Erythroblast (primary cell): ENCODE measurements around the gene DOCK3.

ENCODE experiments used
- DNase-seq, 2 experiments: peaks; one replicate each; lab custom pipeline; 2025; lab: John Stamatoyannopoulos, UW
- GATA1 ChIP-seq: IDR thresholded peaks from 2 replicates; pipeline ENCODE4 v1.6.1; 2011; ENCODE audit warnings: low read depth, mild to moderate bottlenecking, control low read depth, low read length, moderate library complexity
- POLR2A ChIP-seq: IDR thresholded peaks from 2 replicates; pipeline ENCODE4 v1.6.1; 2011; ENCODE audit warnings: mild to moderate bottlenecking, low read length

Gene DOCK3

GRCh38 chr3:51382076-51382745 is 707.5 kb downstream of the DOCK3 start:
- no peak for DNase-seq
- TF ChIP-seq POLR2A (no peak), GATA1 (no peak)

GRCh38 chr3:51382947-51383578 is 708.3 kb downstream of the DOCK3 start:
- TF ChIP-seq GATA1, result no peak
- no peak for TF ChIP-seq POLR2A
- no peak for DNase-seq

- no peak for TF ChIP-seq POLR2A
- no peak for TF ChIP-seq GATA1
- DNase-seq, result peak; percentile 63 to 66
These were observed 709.5 kb downstream of the DOCK3 start for GRCh38 chr3:51384055-51384725.

- TF ChIP-seq POLR2A, result peak; percentile 84
- no peak for TF ChIP-seq GATA1
- DNase-seq, result peak; percentile 98 to 99
These were observed 710.2 kb downstream of the DOCK3 start, which contains the start of gene MANF for GRCh38 chr3:51384726-51385473. Gene MANF, plus strand, starts transcription at chr3:51385291. Its CDS starts 52 bp downstream, at chr3:51385343.

GRCh38 chr3:51385621-51386091 is 710.9 kb downstream of the DOCK3 start:
- DNase-seq, result peak in 1 of 2 experiments; percentile 43

GRCh38 chr3:51386159-51386851 is 711.6 kb downstream of the DOCK3 start:
- TF ChIP-seq POLR2A (no peak), GATA1 (no peak)
- DNase-seq, result peak; percentile 29 to 42

More at GRCh38 chr3:51385621-51386091, 710.9 kb downstream of the DOCK3 start:
- TF ChIP-seq GATA1 (no peak), POLR2A (no peak)

- no peak for TF ChIP-seq POLR2A
- no peak for TF ChIP-seq GATA1
- no peak for DNase-seq
These were observed 712.1 kb downstream of the DOCK3 start for GRCh38 chr3:51386852-51387229.

GRCh38 chr3:51387281-51387680 is 712.6 kb downstream of the DOCK3 start:
- DNase-seq, result peak; percentile 76 to 81

GRCh38 chr3:51388286-51389029 is 713.7 kb downstream of the DOCK3 start:
- DNase-seq, result peak; percentile 18 to 26
- TF ChIP-seq POLR2A (no peak), GATA1 (no peak)

- peak; percentile 22 for TF ChIP-seq POLR2A
- no peak for TF ChIP-seq GATA1
- peak; percentile 78 to 83 for DNase-seq
These were observed 714.9 kb downstream of the DOCK3 start for GRCh38 chr3:51389423-51390183.

- no peak for DNase-seq
- no peak for TF ChIP-seq GATA1
- no peak for TF ChIP-seq POLR2A
These were observed 715.7 kb downstream of the DOCK3 start for GRCh38 chr3:51390246-51391074.
